ENCODE data around the gene BCAR3. TPM values are rescaled to one million over a fixed set of nuclear protein-coding genes. Genes with fewer than 3 reads are reported as not detected.
A peak's percentile ranks its signal among the peaks of the same experiment; 100 is the strongest.

Gene BCAR3
- total RNA-seq, 4 donors from 2014 or later = 20.2 to 47.2 (median 32.3) TPM

DNA sequence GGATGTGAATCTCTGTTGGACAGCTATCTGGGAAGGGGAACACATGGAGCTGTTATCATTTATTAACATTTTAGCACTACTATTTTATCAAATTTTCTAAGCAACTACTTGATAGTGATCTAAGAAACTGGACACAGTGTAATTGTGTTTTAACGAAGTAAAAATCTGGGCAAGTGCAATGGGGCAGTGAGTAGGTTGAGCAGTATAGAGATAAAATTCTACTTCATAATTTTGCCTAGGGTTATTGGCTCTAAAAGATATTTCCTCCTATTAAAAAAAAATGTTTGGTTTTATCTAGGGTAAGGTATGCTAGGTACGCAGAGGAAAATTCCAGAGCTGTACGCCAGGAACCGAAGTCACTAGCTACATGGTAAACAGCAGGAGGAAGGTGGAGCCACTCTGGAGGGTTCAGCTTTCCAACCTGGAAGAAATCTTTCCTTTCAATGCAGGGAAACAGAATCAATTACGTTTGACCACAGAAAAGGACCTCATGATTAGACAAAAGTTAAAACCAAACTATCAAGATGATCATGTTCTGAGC lies 43.3 kb downstream of the BCAR3 start:
- intact Hi-C loops (cut with DNase I) = no loop called here
- peaks cover 9 to 58% (median 50%) of the 10 kb centered on the region in 4 donors for H3K4me1 ChIP-seq
- peak overlapping the region; percentile 20 to 56 (median 44) for H3K27ac ChIP-seq (replicated peaks in 1 of 4)
- no peaks in the 10 kb centered on the region for H3K27me3 ChIP-seq
- 72% methylated on average over 5 of the region's 5 CpGs for WGBS
- no peak for TF ChIP-seq EP300 (IDR thresholded peaks at IDR 0.05)
- no peak for TF ChIP-seq POLR2A (IDR thresholded peaks at IDR 0.05; ENCODE audit: low read depth)
- no peak for TF ChIP-seq POLR2AphosphoS5 (IDR thresholded peaks at IDR 0.05)
- TF ChIP-seq, protein P1, sequence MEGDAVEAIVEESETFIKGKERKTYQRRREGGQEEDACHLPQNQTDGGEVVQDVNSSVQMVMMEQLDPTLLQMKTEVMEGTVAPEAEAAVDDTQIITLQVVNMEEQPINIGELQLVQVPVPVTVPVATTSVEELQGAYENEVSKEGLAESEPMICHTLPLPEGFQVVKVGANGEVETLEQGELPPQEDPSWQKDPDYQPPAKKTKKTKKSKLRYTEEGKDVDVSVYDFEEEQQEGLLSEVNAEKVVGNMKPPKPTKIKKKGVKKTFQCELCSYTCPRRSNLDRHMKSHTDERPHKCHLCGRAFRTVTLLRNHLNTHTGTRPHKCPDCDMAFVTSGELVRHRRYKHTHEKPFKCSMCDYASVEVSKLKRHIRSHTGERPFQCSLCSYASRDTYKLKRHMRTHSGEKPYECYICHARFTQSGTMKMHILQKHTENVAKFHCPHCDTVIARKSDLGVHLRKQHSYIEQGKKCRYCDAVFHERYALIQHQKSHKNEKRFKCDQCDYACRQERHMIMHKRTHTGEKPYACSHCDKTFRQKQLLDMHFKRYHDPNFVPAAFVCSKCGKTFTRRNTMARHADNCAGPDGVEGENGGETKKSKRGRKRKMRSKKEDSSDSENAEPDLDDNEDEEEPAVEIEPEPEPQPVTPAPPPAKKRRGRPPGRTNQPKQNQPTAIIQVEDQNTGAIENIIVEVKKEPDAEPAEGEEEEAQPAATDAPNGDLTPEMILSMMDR (IDR thresholded peaks at IDR 0.05) = no peak
- DNase-seq (ENCODE audit: extremely low spot score) = no peak
- H3K36me3 ChIP-seq = peaks cover 0 to 22% (median 9%) of the 10 kb centered on the region in 4 donors
- H3K9me3 ChIP-seq = no peaks in the 10 kb centered on the region
- H3K4me3 ChIP-seq = no peak overlapping the region

DNA sequence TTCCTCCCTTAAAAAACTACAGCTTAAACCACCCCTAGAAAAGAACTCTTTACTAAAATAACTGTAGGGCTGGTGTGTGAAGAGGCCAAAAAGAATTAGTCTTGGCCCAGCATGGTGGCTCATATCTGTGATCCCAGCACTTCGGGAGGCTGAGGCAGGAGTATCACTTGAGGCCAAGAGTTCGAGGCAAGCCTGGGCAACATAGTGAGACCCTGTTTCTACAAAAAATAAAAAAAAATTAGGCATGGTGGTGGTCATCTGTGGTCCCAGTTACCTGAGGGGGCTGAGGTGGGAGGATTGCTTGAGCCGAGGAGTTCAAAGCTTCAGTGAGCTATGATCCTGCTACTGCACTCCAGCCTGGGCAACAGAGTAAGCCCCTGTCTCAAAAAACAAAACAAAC lies 44.9 kb downstream of the BCAR3 start:
- peaks cover 0 to 16% (median 7%) of the 10 kb centered on the region in 4 donors for H3K36me3 ChIP-seq
- intact Hi-C loops (cut with DNase I) = no loop called here
- no peak overlapping the region for H3K4me3 ChIP-seq
- TF ChIP-seq EP300 (IDR thresholded peaks at IDR 0.05) (no peak), POLR2A (IDR thresholded peaks at IDR 0.05; ENCODE audit: low read depth) (no peak), POLR2AphosphoS5 (IDR thresholded peaks at IDR 0.05) (no peak)
- TF ChIP-seq, protein P1 (IDR thresholded peaks at IDR 0.05) = no peak
- no peaks in the 10 kb centered on the region for H3K27me3 ChIP-seq
- peak overlapping the region; percentile 61 to 64 (median 62) for H3K27ac ChIP-seq (replicated peaks in 1 of 4)
- 93% methylated on average over 3 of the region's 3 CpGs for WGBS
- no peaks in the 10 kb centered on the region for H3K9me3 ChIP-seq
- DNase-seq (ENCODE audit: extremely low spot score) = no peak
- H3K4me1 ChIP-seq = peaks cover 9 to 53% (median 46%) of the 10 kb centered on the region in 4 donors

DNA sequence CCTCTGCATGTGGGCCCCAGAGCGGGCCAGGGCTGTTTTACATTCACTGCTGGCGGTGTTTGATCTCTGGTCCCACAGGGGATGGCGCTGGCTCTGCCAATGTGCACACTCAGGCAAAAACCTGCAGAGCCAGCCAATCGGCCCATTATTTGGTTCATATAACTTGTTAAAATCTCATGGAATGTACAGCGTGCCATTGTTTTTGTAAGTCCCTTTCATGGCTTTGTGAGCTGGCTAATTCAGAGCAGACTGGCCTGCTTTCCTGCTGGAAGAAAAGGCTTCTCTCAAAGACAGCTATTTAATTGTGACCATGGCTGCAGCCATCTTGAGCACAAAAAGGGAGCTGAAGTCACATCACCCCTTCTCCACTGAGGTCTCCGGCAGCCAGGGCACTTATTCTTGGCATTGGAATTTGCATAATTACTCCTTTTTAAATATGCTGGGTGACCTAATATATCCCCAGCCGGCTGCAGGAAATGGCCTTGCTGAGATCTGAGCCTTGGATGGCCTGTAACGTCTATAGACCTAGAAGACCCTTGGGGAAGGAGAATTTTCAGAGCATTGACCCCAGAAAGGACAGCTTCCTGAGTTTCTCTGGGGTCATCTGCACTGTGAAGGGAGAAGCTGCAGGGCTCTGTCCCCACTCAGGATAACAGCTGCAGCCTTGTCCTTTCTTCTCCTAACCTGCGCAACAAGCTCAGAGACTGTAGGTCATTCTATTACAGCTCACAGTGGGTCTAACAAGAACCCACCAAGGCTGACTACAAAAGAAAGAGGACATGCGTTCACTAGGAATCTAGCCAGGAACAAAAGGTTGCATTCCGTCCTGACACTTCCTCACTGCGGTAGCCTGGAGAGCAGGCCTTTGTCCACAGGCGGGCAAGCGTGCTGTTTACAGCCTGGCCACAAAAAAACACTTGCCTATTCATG lies 45.8 kb downstream of the BCAR3 start:
- WGBS = 69% methylated on average over 13 of the region's 14 CpGs
- peak; percentile 80 for DNase-seq (ENCODE audit: extremely low spot score)
- Histone ChIP-seq H3K27ac (replicated peaks in 1 of 4) (peak overlapping the region; percentile 50 to 64 (median 62)), H3K36me3 (peaks cover 0 to 11% (median 5%) of the 10 kb centered on the region in 4 donors), H3K9me3 (no peaks in the 10 kb centered on the region), H3K4me3 (no peak overlapping the region), H3K27me3 (no peaks in the 10 kb centered on the region), H3K4me1 (peaks cover 9 to 45% (median 39%) of the 10 kb centered on the region in 4 donors)
- intact Hi-C loops (cut with DNase I) = no loop called here
- TF ChIP-seq, protein P1 (IDR thresholded peaks at IDR 0.05) = no peak
- TF ChIP-seq POLR2AphosphoS5 (IDR thresholded peaks at IDR 0.05) = peak in 1 of 2 donors; percentile 53

DNA sequence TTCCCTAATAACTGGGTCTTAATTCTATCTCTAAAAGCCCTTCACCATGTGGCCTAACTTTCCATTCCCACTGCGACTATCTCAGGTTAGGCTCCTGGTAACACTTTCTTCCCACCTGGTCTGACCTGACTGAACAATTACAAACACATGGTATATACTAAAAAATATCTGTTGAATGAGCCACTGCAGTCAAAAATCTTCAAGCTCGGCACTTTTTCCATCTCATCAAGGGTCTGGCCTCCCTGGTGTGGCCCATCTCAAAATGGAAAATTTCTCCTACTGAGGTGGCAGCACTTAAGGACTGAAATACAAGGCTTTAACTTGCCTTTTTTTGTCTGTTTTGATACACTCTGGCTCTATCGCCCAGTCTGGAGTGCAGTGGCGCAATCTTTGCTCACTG lies 48.3 kb downstream of the BCAR3 start:
- no peak for DNase-seq (ENCODE audit: extremely low spot score)
- H3K27me3 ChIP-seq = no peaks in the 10 kb centered on the region
- no peaks in the 10 kb centered on the region for H3K9me3 ChIP-seq
- H3K36me3 ChIP-seq = peaks cover 0 to 1% (median 0%) of the 10 kb centered on the region in 4 donors
- H3K4me1 ChIP-seq = peaks cover 12 to 46% (median 38%) of the 10 kb centered on the region in 4 donors
- intact Hi-C loops (cut with DNase I) = no loop called here
- no peak overlapping the region for H3K4me3 ChIP-seq
- H3K27ac ChIP-seq (replicated peaks in 1 of 4) = no peak overlapping the region
- TF ChIP-seq POLR2A (IDR thresholded peaks at IDR 0.05; ENCODE audit: low read depth) = no peak
- TF ChIP-seq EP300 (IDR thresholded peaks at IDR 0.05) = no peak
- TF ChIP-seq, protein P1 (IDR thresholded peaks at IDR 0.05) = no peak
- no peak for TF ChIP-seq POLR2AphosphoS5 (IDR thresholded peaks at IDR 0.05)
- WGBS = 96% methylated on average over 4 of the region's 4 CpGs

All from esophagus muscularis mucosa (tissue), 4 donors.